Measurements from ENCODE around the gene WNK2. TPM values are rescaled to one million over a fixed set of nuclear protein-coding genes. Genes with fewer than 3 reads are reported as not detected.

The WNK2 gene
- total RNA-seq, 1 donor from 2014 or later: 1.0 TPM

GRCh38 chr9:93297659-93298497 is 113.9 kb downstream of the WNK2 start:
- DNase-seq (ENCODE audit: low read depth): no peak
- no peak overlapping the region for H3K4me3 ChIP-seq (ENCODE audit: low read depth, low read length)
- TF ChIP-seq CTCF (conservative IDR thresholded peaks at IDR 0.05; ENCODE audit: low read depth, low read length): no peak

GRCh38 chr9:93298498-93299417 is 114.8 kb downstream of the WNK2 start:
- DNase-seq (ENCODE audit: low read depth): no peak
- H3K4me3 ChIP-seq (ENCODE audit: low read depth, low read length): no peak overlapping the region
- no peak for TF ChIP-seq CTCF (conservative IDR thresholded peaks at IDR 0.05; ENCODE audit: low read depth, low read length)

DNA sequence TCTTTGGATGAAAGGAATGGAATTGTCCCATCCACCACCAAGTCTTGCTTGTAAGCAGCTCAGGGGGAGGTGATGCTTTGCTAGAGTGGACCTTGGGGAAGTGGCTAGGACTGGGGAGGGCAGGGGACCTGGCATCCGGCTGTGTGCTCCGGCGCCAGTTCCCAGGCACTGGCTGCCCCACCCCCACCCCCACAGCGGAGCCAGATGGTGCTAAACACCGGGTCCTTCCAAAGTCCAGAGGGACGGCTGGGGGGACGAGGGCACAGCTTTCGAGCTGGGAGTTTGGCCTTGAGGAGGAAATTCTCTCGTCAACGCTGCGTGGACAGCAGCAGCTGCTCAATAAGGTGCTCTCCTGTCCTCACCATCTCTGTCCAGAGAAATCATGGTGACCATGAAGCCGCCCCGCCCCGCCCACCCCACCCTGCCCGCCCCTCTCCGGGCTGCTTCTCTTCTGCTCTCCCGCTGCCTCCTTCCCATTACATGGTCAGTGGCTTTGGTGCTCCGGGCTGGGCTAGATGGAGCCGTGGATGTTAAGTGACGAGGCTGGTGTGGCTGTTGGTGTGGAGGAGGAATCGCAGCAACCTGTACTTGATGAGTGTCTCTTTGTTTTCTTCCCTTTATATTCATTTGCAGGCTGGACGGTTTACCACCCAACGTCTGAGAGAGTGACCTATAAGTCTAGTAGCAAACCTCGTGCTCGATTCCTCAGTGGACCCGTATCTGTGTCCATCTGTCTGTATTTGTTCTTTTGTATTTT is 115.7 kb downstream of the WNK2 start:
- DNase-seq (ENCODE audit: low read depth): no peak
- TF ChIP-seq CTCF (conservative IDR thresholded peaks at IDR 0.05; ENCODE audit: low read depth, low read length): no peak
- no peak overlapping the region for H3K4me3 ChIP-seq (ENCODE audit: low read depth, low read length)

DNA sequence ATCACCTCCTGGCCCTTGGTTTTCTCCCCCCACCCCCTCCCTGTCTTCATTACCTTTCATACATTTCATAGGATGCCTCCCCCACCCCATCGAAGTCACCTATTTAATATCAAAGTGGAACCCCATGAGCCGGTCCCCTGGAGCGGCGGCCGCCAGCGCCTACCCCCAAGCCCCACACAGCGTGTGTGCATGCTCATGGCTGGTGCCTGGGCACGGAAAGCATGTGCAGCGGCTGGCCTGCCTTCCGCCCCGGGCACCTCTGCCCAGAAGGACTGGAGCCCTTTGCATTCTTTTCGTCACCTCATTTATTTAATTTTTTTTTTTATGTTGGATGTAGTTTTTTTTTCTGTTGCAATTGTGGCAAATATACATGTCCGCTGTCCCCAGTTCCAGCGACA is 116.2 kb downstream of the WNK2 start:
- TF ChIP-seq CTCF (conservative IDR thresholded peaks at IDR 0.05; ENCODE audit: low read depth, low read length): no peak
- DNase-seq (ENCODE audit: low read depth): no peak
- no peak overlapping the region for H3K4me3 ChIP-seq (ENCODE audit: low read depth, low read length)

- TF ChIP-seq CTCF (conservative IDR thresholded peaks at IDR 0.05; ENCODE audit: low read depth, low read length): no peak
- DNase-seq (ENCODE audit: low read depth): no peak
- H3K4me3 ChIP-seq (ENCODE audit: low read depth, low read length): no peak overlapping the region
Measured at GRCh38 chr9:93300585-93301081, 116.7 kb downstream of the WNK2 start.

DNA sequence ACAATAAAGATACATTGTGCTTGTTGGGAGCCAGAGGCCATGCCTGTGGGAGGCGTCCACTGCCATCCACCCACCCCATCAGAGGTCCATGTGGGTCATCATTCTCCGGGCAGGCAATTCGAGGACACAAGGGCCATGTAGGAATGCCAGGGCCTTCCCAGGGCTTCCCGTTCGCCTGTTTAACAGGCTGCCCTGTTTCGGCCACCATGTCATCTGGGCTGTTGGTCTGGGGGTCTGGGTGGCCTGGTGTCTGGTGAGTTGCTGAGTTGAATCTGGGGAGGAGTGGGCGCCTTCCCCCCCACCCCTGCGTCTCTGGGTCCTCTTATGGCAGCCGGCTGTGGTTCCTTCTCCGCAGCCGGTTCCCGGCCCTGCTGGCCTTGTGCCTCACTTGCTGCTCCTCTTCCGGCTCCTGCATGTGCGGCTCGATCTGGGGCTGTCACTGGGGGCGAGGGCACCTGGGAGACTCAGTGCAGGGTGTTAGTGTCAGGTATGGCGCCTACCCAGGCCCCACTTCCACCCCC is 117.4 kb downstream of the WNK2 start:
- no peak for TF ChIP-seq CTCF (conservative IDR thresholded peaks at IDR 0.05; ENCODE audit: low read depth, low read length)
- DNase-seq (ENCODE audit: low read depth): no peak

More for the DNA sequence above, 117.4 kb downstream of the WNK2 start:
- no peak overlapping the region for H3K4me3 ChIP-seq (ENCODE audit: low read depth, low read length)
